Measurements from ENCODE around the gene ARID5B. TPM values are rescaled to one million over a fixed set of nuclear protein-coding genes. Genes with fewer than 3 reads are reported as not detected.

ARID5B gene
- total RNA-seq, 1 donor from 2014 or later: 0.62 TPM

- DNase-seq (ENCODE audit: low spot score): no peak
- Mint-ChIP-seq H3K27me3 (ENCODE audit: unreplicated experiment) (no peaks in the 10 kb centered on the region), H3K4me3 (ENCODE audit: unreplicated experiment) (no peak overlapping the region), H3K4me1 (ENCODE audit: unreplicated experiment) (no peaks in the 10 kb centered on the region), H3K36me3 (ENCODE audit: low read depth, unreplicated experiment) (no peaks in the 10 kb centered on the region), H3K27ac (ENCODE audit: unreplicated experiment) (no peak overlapping the region), H3K9me3 (ENCODE audit: unreplicated experiment) (no peaks in the 10 kb centered on the region)
- TF ChIP-seq CTCF (IDR thresholded peaks at IDR 0.05; ENCODE audit: unreplicated experiment): no peak
Measured at GRCh38 chr10:61991166-61991565, 89.7 kb downstream of the ARID5B start.

- no peaks in the 10 kb centered on the region for H3K36me3 Mint-ChIP-seq (ENCODE audit: low read depth, unreplicated experiment)
- H3K4me3 Mint-ChIP-seq (ENCODE audit: unreplicated experiment): no peak overlapping the region
- H3K9me3 Mint-ChIP-seq (ENCODE audit: unreplicated experiment): no peaks in the 10 kb centered on the region
- no peak for DNase-seq (ENCODE audit: low spot score)
- no peak for TF ChIP-seq CTCF (IDR thresholded peaks at IDR 0.05; ENCODE audit: unreplicated experiment)
- no peak overlapping the region for H3K27ac Mint-ChIP-seq (ENCODE audit: unreplicated experiment)
- H3K27me3 Mint-ChIP-seq (ENCODE audit: unreplicated experiment): no peaks in the 10 kb centered on the region
- no peaks in the 10 kb centered on the region for H3K4me1 Mint-ChIP-seq (ENCODE audit: unreplicated experiment)
Measured at GRCh38 chr10:61992059-61992460, 90.6 kb downstream of the ARID5B start.

GRCh38 chr10:61992671-61993668, 91.5 kb downstream of the ARID5B start:
- H3K27ac Mint-ChIP-seq (ENCODE audit: unreplicated experiment): no peak overlapping the region

GRCh38 chr10:61993711-61994401, 92.4 kb downstream of the ARID5B start:
- DNase-seq (ENCODE audit: low spot score): no peak
- Mint-ChIP-seq H3K4me1 (ENCODE audit: unreplicated experiment) (no peaks in the 10 kb centered on the region), H3K4me3 (ENCODE audit: unreplicated experiment) (no peak overlapping the region), H3K27me3 (ENCODE audit: unreplicated experiment) (no peaks in the 10 kb centered on the region), H3K9me3 (ENCODE audit: unreplicated experiment) (no peaks in the 10 kb centered on the region), H3K36me3 (ENCODE audit: low read depth, unreplicated experiment) (no peaks in the 10 kb centered on the region), H3K27ac (ENCODE audit: unreplicated experiment) (no peak overlapping the region)
- no peak for TF ChIP-seq CTCF (IDR thresholded peaks at IDR 0.05; ENCODE audit: unreplicated experiment)

More at GRCh38 chr10:61992671-61993668, 91.5 kb downstream of the ARID5B start:
- H3K36me3 Mint-ChIP-seq (ENCODE audit: low read depth, unreplicated experiment): no peaks in the 10 kb centered on the region
- no peak overlapping the region for H3K4me3 Mint-ChIP-seq (ENCODE audit: unreplicated experiment)
- H3K27me3 Mint-ChIP-seq (ENCODE audit: unreplicated experiment): no peaks in the 10 kb centered on the region
- DNase-seq (ENCODE audit: low spot score): no peak
- no peak for TF ChIP-seq CTCF (IDR thresholded peaks at IDR 0.05; ENCODE audit: unreplicated experiment)
- no peaks in the 10 kb centered on the region for H3K9me3 Mint-ChIP-seq (ENCODE audit: unreplicated experiment)
- H3K4me1 Mint-ChIP-seq (ENCODE audit: unreplicated experiment): no peaks in the 10 kb centered on the region

Measured in endothelial cell (in vitro differentiated cells).